OCI-LY3 (cell line): ENCODE measurements around the gene TUBB4B.

ENCODE experiments used
- EZH2phosphoT487 ChIP-seq: fragments of 200-600 bp; shearing (Covaris generic); IDR thresholded peaks from 2 replicates; pipeline ENCODE4 v1.6.1; 2018; ENCODE audit warnings: antibody characterized with exemption, mixed run types, low read depth
- TF ChIP-seq, protein P1 (sequence below): fragments of 200-600, 300-600 bp; sonication (generic); IDR thresholded peaks from 2 replicates; pipeline ENCODE4 v1.5.1; 2014; ENCODE audit warnings: antibody characterized with exemption, low read length, low read depth

DNA sequence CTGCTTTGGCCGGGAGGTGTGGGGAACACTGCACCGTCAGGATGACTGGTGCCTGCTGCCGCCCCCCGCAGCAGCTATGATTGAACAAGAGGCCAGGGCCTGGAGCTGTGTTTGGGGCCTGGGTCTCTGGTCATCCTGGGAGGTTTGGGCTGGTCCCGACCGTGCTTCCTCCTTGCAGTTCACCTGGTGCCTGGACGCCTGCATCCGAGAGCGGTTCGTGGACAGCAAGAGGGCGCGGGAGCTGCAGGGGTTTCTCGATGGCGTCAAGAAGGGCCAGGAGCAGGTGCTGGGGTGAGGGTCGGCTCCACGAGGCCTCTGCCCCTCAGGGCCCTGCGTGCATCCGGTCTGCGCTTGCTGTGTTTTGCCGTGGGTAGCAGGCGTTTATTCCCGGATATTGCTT, 23.0 kb downstream of the TUBB4B start:
- TF ChIP-seq, protein P1, sequence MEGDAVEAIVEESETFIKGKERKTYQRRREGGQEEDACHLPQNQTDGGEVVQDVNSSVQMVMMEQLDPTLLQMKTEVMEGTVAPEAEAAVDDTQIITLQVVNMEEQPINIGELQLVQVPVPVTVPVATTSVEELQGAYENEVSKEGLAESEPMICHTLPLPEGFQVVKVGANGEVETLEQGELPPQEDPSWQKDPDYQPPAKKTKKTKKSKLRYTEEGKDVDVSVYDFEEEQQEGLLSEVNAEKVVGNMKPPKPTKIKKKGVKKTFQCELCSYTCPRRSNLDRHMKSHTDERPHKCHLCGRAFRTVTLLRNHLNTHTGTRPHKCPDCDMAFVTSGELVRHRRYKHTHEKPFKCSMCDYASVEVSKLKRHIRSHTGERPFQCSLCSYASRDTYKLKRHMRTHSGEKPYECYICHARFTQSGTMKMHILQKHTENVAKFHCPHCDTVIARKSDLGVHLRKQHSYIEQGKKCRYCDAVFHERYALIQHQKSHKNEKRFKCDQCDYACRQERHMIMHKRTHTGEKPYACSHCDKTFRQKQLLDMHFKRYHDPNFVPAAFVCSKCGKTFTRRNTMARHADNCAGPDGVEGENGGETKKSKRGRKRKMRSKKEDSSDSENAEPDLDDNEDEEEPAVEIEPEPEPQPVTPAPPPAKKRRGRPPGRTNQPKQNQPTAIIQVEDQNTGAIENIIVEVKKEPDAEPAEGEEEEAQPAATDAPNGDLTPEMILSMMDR, result no peak
- no peak for TF ChIP-seq EZH2phosphoT487
